GM21515 (cell line): ENCODE data around the gene WWOX.
A peak's percentile ranks its signal among the peaks of the same experiment; 100 is the strongest.

ENCODE experiments used
- ATAC-seq: cut with Tn5 transposase; IDR thresholded peaks from one replicate; pipeline ENCODE4 v1.9.1; 2021; ENCODE audit not compliant: unreplicated experiment

Gene WWOX

DNA sequence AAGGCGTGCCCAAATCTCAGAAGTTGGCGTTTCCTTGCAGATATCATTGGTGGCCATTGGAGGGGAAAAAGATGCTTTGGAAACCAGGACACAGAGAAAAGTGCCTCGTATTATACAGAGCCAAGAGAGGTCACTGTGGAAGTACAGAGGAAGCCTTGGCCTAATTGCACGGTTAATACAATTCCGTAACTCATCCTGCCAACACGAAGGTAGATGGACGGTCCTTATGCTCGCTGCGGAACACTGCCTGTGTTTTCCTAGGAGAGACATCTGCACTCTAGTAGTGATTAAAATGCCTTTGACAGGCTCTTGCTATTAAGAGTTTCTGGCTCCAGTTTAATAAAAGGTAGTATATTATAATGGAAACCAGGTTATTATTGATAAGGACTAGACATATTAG, 536.4 kb downstream of the WWOX start:
- no peak for ATAC-seq

DNA sequence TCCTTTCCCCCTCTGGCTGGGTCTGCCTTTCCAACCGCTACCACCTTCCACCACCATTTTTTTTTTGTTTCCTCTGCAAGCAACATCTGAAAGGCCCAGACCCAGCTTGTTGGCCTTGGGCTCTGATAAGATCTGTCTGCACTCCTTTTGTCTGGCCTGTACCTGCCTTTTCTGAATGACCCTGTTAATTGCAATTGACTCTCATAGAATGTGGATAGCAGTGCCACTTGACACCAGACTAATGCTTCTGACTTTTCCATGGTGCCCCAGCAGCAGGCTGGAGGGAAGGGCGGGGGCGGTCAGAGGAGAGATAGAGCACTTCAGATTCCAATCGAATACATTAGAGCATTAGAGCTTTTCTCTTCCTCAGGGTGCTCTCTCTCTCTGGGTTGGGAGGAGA, 538.9 kb downstream of the WWOX start:
- no peak for ATAC-seq

DNA sequence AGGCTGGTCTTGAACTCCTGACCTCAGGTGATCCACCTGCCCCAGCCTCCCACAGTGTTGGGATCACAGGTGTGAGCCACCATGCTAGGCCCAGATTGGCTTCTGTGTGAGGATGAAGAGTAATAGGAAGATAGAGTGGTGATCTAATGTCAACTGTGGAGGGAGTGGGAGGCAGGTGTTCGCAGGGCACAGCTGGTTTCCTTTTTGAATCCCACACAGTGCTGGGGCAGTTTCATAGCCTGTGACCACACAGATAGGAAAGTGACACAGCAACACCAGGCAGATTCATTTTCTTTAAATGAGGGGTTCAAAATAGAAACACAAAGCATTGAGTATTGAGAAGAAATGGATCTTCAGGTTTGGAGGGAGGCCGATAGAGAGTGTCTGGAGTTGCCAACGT, 540.3 kb downstream of the WWOX start:
- ATAC-seq, result peak; percentile 54

DNA sequence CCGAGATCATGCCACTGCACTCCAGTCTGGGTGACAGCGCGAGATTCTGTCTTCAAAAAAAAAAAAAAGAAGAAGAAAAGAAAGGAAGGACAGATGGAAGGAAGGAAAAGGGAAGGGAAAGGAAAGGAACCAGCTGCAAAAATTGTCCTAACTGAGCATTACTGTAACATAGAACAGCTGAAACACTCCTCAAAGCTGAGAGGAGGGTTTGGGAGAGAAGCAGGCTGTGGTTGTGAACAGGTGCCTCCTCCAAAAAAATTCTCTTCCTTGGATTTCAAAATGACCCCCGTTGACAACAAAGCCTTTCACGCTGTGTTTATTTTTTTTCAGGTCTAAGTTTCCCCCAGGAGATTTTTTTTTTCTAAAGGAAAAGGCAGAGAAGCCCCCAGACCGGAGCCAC, 541.4 kb downstream of the WWOX start:
- no peak for ATAC-seq

DNA sequence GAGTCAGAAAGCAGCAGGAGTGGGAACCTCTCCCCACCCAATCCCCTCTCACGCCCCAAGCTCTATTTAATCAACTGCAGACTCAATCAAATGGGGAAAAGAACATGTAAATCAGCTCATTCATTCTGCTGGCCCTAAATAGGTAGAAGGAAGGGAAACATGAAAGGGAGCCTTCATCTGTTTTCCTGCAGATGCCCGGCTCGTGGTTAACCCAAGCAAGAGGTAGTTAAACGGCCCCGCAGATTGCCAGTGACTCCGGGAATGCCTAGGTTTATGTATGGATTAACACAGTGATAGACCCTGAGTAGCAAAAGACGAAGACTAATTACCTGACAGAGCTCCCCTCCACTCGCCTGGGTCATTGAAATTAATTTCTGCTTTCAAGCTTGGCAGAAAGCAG, 542.0 kb downstream of the WWOX start:
- ATAC-seq, result no peak

DNA sequence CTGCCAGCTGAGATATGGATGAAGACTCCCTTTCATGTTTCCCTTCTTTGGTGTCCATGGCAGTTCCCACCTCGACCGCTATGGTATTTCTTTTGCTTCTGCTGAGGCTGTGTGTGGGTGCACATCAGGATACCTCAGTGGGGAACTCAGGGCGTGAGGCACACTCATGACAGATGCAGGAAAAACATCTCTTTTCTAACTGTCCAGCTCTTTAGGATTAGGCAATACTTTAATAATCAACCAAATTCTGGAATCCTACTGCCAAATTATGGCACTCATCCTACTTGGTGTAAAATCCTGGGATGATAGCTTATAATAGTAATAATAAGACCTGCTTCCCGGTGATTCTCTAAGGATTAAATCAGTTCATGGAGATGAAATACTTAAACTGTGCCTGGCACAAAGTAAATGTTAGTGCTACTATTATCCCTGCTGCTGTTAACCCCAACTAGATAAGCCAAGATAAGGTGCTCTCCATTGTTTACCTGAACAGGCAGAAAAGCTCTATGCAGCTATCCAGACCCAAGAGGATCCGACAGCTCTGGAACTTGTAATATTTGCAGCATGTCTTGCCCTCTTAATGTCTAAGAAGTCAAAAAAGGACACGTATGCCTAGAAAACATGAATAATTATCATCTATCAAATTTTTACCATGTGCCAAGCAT, 543.3 kb downstream of the WWOX start:
- no peak for ATAC-seq

DNA sequence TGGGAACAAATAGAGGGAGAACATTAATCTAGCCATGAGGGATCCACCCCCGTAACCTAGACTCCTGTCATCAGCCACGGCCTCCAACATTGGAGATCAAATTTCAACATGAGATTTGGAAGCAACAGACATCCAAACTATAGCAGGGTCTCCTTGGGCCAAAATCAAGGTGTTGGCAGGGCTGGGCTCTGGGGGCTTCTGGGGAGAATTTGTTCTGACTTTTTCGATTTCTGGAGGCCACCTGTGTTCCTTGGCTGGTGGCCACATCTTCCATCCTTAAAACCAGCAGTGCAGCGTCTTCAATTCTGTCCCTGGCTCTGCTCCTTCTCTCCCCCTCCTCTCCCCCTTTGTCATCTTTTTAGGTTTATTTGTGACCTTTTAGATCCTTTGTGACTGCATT, 546.2 kb downstream of the WWOX start:
- ATAC-seq, result no peak

DNA sequence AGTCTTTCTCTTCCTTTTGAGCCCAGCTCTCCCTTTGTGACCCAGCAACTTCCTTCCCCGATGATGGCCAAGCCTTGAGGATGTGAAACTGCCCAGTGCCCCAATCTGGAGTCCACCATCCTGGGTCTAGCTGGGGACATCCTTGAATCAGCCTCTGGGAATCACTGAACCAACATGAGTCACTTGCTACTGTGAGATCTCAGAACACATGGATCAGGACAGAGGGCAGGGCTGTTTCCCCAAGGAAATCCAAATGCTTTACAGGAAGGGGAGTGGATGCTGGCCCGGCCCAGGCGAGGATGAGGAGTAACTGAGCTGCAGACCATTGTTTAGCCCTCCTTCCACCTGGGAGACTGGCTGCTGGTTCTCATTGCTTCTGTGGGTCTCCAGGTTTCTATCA, 547.6 kb downstream of the WWOX start:
- ATAC-seq, result no peak

DNA sequence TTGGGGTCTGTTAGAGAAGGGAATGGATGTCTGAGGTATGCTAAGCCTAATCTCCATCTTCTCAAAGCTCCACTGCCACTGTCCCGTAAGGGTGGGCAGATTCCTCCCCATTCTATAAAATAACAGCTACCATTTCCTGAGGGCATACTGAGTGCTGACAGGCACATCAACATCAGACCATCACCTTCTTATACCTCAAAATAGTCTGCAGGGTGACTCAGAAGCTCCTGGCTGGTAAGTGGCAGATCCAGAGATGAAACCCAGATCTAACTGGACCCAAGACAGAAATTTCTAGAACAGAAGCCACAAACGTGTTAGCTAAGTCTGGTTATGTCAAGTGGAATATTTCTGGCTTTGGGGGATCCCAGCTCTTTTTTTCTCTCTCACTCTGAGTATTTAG, 548.0 kb downstream of the WWOX start:
- no peak for ATAC-seq

DNA sequence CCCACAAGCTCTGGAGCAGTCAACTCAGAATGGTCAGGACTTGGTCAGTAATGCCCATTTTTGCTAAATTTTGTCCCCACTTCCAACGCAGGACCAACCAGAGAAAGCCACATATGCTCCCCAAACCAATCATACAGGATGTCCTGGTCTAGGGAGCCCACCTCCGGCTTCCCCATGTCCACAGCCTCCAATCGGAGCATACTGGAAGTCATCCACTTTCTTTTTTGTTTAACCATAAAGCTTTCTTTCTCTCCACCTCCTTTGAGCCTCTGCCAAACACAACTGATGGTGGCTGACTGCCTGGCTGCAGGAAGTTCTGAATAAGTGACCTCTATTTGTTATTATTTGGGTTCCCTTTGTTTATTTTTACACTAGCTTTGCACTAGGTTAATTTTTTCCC, 549.1 kb downstream of the WWOX start:
- ATAC-seq, result no peak

DNA sequence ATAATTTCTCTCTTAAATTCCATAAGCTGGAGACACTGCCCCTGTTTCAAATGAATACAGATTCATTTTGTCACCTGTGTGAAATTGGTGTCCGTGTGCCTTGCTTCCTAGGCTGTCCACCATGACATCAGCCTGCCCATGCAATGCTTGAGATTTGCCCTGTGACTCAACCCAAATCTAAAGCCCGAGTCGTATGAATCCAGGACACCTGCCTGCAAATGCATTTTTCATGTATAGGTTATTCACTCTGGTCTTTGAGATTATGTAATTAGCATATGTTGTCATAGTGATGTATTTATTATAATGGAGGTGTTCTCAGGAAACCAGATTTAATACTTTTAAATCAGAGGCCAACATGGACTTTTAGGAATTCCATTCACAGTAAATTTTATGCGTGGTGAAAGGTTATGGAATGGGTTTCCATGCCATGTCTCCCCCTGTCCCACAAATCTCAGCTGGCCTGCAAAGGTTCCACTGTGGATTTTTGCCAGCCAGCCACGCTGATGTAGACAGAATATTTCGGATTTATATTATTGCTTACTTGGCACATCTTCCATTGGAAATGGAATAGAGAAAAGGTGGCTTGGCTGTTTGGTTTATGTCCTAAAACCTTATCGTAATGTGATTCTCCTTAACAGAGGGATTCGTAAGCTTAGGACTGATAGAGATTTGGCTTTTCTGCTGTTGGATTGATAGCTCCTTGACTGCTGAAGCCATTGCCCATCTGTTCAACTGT, 551.1 kb downstream of the WWOX start:
- no peak for ATAC-seq

DNA sequence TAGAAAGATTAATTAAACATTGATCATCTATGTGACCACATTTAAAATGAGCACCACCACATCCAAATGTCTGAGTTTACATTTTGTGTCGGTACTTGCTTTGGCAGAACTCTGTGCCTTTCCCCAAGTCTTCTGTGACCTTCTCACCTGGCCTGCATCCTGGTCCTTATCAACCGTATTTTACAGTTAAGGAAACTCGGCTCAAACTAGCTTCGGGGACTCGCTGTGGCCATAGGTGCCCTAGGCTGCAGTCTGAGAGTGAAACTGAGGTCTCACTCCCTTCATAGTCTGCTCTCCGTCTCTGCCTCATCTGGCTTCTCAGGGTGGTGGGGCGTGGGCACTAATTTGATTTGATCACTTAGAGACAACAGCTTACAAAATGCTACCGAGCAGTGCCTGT, 555.5 kb downstream of the WWOX start:
- no peak for ATAC-seq

DNA sequence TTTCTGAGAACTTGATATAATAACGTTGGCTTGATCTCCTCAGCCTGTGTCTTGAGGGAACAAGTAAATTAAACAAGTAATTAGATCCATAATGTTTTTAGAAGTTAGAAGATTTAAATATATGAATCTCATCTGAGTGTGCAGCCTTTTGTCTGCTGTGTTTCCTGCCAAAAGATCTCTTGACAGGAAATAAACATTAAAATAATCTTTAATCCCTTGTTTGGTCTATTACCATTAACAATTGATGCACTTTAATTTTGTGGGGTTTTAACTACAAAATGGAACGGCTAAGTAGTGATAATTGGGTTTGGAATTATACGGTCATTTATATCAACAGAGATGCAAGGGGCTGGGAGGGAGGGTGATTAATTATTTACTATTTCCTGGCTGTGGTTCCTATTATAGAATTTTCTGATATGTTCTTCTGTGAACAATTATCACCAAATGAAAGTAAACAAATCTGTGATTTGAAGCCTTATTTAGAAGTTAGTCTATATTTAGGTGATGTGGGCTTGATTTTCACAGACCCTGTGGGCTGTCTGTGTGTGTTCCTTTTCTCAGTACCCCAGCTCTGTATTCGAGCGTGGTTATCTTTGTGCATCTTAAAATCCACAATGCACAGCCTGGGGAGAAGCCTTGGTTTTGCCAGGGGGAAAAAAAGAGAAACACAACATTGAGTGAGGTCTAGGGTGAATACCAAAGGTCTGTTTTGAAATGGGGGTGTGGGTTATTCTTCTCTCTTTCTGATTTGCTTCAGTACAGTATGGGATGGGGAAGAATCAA, 556.1 kb downstream of the WWOX start:
- ATAC-seq, result no peak

DNA sequence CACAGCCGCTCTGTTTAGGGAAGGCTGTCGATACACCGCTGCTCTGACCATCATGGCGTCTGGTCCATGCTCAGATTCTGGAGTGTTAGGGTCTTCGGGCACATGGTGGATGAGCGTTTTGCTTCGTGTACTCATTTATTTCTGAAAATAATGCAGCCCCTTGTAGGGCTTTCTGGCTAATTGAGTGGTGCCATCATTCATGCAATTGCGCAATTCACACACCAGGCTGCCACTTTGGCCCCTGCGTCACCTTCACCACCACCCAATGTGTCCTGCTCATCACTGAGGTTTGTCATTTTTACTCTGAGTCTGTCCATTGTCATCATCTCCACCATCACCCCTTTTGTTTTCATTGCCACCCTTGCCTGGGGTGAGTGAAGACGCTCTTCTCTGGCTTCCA, 557.4 kb downstream of the WWOX start:
- no peak for ATAC-seq

DNA sequence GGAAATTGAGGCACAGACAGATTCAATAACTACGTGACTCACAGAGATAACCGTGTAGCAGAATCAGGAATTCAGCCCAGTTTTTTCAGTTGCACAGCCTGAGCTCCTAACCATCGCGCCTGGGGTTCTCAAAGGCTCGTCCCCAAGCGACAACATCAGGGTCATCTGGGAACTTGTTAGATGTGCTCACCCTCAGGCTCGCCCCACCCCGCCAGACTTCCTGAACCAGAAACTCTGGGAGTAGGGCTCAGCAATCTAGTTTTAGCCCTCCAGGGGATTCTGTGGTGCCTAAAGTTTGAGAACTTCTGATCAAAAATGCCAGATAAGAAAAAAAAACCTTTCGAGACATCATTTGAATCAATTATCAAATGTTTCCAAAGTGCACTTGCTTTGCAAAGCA, 559.8 kb downstream of the WWOX start:
- no peak for ATAC-seq

DNA sequence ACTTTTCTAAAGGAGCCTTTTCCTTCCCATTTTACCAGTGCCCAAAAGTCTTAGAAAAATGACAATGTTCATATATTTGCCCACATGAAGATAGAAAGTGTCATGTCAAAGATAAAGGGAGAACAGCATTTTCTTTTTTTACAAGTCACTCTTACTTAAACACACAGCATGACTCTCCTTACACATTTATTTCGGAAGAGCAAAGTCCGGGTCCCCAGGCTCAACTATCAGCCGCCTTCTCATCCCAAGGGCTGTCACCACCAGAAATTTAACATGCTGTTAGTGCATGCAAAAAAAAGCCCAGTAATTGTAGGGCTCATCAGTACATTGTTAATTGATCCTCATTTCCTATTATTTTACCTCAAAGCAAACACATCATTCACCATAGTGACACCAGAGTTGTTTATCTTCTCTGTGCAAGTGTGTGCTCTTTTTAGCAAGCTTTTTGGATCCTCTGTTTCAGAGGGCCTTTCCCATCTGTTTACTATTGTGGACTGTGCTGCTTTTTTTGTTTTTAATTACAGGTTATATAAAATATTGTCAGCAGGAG, 560.3 kb downstream of the WWOX start:
- no peak for ATAC-seq

DNA sequence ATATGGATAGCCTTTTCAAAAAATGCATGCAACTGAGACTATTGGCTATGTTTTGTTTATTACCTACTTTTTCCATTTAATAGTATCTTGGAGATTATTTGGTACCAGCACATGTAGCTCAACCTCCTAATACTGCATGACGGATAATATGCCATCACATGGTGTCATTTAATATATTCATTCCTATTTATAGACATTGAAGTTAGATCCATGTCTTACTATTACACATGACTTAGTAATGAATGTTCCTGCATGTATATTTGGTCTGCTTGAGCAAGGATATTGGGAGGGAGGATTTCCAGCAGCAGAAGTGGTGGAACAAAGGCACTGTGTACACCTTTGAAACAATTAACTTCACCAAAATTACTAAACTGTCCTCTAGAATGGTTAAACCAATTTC, 561.3 kb downstream of the WWOX start:
- no peak for ATAC-seq

DNA sequence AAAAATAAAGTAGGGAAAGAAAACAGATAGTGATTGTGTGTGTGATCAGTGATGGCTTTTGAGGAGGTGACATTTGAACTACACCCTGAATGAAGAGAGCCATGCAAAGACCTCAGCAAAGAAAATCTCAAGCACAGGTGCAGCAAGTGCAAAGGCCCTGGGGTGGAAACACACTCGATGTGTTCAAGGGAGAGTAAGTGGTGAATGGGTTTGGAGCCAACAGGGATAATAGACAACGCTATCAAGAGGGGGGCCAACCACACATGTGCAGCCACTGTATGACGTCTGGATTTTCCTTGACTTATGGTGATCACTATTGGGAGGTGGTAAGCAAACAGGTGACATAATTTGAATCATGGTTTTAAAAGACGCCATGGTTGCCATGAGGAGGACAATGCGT, 564.2 kb downstream of the WWOX start:
- no peak for ATAC-seq

DNA sequence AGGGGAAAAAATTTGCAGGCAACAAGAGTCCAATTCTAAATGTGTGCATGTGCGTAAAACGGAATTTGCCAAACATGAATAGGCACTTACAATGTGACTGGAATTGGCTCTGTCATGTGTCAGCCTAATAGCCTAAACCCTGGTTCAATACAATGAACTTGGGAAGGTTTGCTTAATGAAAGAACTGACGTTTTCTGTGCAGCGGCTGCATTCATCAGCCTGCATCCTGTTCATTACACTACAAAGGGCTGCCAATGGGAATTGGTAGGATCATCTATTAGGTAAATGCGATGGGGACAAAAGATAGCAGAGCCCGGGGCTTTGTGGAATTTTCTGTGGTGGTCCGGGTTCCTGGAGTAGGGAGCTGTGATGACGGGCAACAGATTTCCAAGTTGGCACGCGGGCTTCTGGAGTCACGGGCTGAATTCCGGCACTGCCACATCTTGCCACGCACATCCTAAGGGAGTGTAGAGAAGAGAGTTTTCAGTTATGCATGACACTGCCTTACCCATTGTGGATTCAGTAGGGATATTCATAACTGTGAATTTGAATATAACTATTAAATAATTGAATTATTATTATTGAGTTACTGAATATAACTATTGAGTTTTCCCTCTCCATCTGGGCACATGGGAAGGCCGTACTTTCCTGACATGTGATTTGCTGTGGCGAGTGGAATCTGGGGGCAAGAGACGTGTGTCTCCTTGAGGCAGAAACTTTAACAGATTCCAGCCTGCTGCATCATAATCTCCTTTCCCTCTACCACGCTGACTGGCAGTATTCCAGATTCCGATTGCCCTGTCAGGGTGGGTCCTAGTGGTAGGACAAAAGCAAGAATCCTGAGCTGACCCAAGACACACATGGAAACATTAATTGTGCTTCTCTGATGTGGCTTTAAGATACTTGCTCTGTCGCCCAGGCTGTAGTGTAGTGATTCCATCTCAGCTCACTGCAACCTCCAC, 565.6 kb downstream of the WWOX start:
- ATAC-seq, result no peak

DNA sequence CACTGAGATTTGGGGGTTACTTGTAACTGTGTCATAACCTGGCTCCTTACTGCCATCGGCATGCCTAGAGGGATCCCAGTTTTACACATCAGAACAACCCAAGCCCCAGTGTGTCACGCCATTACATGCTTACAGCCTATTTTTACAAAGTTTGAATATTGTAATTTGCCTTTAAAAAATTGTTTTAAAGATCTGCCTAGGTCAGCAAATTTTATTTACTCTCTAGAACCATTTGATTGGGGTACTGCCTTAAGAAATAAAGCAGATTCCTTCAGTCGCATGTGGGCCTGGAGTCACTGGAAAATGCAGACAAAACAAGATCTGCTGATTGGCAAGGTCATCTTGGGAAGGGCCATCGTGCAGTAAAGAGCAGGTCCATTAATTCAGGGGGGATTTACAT, 566.9 kb downstream of the WWOX start:
- ATAC-seq, result no peak

DNA sequence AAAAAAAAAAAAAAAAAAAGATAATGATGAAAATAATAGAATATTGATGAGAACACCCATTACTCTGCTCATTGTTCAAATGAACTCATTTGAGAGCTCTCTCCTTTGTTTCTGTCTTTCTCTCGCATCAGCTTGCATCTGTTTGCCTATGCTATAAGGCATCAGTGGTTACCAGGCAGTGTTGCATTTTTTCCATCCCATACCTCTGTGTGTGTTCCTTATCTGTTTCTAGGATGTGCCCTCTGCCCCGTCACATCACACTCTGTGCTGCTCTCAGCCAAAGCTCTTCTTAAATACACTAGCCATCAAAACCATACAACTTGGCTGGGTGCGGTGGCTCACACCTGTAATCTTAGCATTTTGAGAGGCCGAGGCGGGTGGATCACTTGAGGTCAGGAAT, 568.2 kb downstream of the WWOX start:
- no peak for ATAC-seq
